ENCODE results near the gene KLHL21.

The KLHL21 gene

DNA sequence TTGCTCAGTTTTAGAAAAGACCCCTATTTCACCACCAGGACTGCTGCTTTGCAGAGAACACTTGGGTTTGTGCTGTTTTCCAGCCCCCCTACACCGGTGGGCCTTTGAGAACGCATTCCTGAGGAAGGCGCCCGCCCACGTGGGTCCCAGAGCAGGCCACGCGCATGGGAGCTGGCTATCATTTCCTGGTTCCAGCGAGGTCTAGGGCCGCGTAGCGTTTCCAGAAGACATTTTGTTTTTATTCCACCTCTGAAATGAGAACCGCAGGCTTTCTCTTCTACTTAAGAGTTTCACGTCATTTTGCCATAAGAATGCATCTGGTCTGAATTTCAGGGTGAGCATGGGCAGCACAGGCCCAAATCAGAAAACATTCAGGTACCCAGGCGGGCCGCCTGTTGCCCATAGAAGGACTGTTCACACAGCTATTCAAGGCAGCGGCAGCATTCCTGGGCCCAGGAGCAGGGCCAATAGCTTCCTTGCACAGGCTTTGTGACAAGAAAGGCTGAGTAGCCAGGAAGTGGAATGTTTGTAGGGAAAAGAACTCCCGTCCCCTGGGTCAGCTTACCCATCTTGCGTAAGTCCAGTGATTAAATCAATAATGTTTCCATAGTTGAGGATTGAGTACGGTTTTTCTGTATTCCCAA is 1.4 kb upstream of the KLHL21 start:
- TF ChIP-seq, protein P1, sequence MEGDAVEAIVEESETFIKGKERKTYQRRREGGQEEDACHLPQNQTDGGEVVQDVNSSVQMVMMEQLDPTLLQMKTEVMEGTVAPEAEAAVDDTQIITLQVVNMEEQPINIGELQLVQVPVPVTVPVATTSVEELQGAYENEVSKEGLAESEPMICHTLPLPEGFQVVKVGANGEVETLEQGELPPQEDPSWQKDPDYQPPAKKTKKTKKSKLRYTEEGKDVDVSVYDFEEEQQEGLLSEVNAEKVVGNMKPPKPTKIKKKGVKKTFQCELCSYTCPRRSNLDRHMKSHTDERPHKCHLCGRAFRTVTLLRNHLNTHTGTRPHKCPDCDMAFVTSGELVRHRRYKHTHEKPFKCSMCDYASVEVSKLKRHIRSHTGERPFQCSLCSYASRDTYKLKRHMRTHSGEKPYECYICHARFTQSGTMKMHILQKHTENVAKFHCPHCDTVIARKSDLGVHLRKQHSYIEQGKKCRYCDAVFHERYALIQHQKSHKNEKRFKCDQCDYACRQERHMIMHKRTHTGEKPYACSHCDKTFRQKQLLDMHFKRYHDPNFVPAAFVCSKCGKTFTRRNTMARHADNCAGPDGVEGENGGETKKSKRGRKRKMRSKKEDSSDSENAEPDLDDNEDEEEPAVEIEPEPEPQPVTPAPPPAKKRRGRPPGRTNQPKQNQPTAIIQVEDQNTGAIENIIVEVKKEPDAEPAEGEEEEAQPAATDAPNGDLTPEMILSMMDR (IDR thresholded peaks at IDR 0.05; ENCODE audit: low read length): no peak
- no peak for TF ChIP-seq EZH2 (IDR thresholded peaks at IDR 0.05; ENCODE audit: borderline replicate concordance, low read length)
- H3K4me1 ChIP-seq (ENCODE audit: insufficient read depth, low read length, severe bottlenecking): peaks cover 32% of the 10 kb centered on the region
- peak overlapping the region; percentile 90 for H3K27ac ChIP-seq (ENCODE audit: low read depth, low read length, poor library complexity, severe bottlenecking)
- peak overlapping the region; percentile 78 for H3K4me3 ChIP-seq (ENCODE audit: low read depth, low read length, poor library complexity, severe bottlenecking)
- no peaks in the 10 kb centered on the region for H3K9me3 ChIP-seq (ENCODE audit: low read length)
- H3K9me2 ChIP-seq (ENCODE audit: low read depth, low read length): no peaks in the 10 kb centered on the region
- peaks cover 25% of the 10 kb centered on the region for H3K79me2 ChIP-seq (ENCODE audit: insufficient read depth, low read length)
- peaks cover 15% of the 10 kb centered on the region for H3K36me3 ChIP-seq (ENCODE audit: insufficient read depth, low read length)
- no peaks in the 10 kb centered on the region for H4K20me1 ChIP-seq (ENCODE audit: insufficient read depth, low read length)
- peak overlapping the region; percentile 95 for H3K9ac ChIP-seq (ENCODE audit: low read length)
- peak overlapping the region; percentile 99 for H3K4me2 ChIP-seq (ENCODE audit: low read length)
- H3K27me3 ChIP-seq (ENCODE audit: insufficient read depth, low read length): no peaks in the 10 kb centered on the region
- H3F3A ChIP-seq (ENCODE audit: insufficient read depth, low read length): no peaks in the 10 kb centered on the region
- peak overlapping the region; percentile 25 for H2AFZ ChIP-seq (ENCODE audit: low read length)

DNA sequence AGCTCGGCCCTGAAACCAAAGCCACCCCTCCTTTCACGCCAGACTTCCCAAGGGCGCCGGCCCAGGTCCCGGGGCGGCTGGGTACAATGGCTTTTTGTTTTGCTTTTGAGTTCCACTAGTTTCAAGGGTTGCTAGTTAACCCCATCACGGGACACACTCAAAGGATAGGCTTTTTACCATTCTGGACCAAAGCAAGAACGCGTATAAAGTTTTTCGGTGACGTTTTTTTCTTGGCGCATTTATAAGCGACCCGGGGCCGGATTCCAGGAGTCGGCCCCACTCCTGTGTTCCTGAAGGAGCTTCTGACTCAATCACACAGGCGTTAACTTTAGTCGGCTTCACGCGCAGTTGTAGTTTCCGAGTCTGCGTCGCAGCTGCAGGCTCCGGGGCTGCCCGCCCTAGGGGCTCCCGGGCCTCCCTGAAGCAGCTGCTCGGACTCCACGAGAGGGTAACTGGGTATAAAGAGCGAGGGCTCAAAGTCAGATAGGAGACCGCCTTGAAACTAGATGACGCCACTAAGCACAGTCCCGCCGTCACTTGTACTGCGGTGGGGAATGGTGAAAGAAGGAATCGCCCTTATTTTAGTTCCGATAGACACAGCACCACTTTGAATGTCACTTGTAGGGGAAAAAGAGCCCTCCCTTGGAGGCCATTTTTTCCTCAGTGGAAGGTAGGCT is 707 bp upstream of the KLHL21 start:
- H2AFZ ChIP-seq (ENCODE audit: low read length): peak overlapping the region; percentile 25; the same call in 1 of the 2 replicates
- no peaks in the 10 kb centered on the region for H4K20me1 ChIP-seq (ENCODE audit: insufficient read depth, low read length)
- TF ChIP-seq, protein P1 (IDR thresholded peaks at IDR 0.05; ENCODE audit: low read length): no peak
- TF ChIP-seq EZH2 (IDR thresholded peaks at IDR 0.05; ENCODE audit: borderline replicate concordance, low read length): no peak
- peaks cover 27% of the 10 kb centered on the region for H3K79me2 ChIP-seq (ENCODE audit: insufficient read depth, low read length)
- H3F3A ChIP-seq (ENCODE audit: insufficient read depth, low read length): no peaks in the 10 kb centered on the region
- peaks cover 20% of the 10 kb centered on the region for H3K36me3 ChIP-seq (ENCODE audit: insufficient read depth, low read length)
- no peaks in the 10 kb centered on the region for H3K9me3 ChIP-seq (ENCODE audit: low read length)
- H3K4me1 ChIP-seq (ENCODE audit: insufficient read depth, low read length, severe bottlenecking): peaks cover 38% of the 10 kb centered on the region
- no peaks in the 10 kb centered on the region for H3K27me3 ChIP-seq (ENCODE audit: insufficient read depth, low read length)
- H3K4me3 ChIP-seq (ENCODE audit: low read depth, low read length, poor library complexity, severe bottlenecking): peak overlapping the region; percentile 78
- peak overlapping the region; percentile 90 for H3K27ac ChIP-seq (ENCODE audit: low read depth, low read length, poor library complexity, severe bottlenecking)
- H3K9ac ChIP-seq (ENCODE audit: low read length): peak overlapping the region; percentile 95
- H3K4me2 ChIP-seq (ENCODE audit: low read length): peak overlapping the region; percentile 99
- no peaks in the 10 kb centered on the region for H3K9me2 ChIP-seq (ENCODE audit: low read depth, low read length)

DNA sequence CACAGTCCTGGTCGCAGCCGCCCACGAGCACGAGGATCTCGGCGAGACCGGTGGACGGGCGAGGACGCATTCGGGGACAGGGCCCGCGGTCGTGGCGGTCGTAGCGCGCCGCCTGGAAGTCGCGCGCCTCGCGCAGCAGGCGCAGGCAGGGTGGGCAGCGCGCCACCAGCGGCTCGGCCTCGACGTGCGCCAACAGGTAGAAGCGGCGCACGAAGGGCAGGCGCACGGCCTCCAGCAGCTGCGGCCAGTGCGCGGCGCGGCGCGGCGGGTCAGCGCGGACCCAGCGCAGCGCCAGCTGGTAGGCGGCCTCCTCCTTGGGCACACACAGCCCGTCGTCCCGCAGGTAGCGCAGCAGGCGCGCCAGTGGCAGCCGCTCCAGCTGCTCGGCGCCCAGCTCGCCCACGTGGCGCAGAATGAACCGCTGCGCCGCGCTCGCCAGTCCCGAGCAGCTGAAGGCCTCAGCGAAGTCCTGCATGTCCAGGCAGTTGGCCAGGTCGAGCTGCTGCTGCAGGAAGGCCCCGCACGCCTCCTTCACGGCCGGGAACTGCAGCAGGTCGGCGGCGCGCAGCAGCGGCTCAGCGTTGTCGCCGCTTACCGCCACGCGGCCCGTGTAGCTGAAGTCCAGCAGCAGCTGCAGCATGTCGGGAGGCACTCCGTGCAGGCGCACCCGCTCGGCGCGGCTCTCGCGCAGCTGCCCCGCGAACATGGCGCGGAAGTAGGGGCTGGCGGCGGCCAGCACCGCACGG is 573 bp downstream of the KLHL21 start:
- peak overlapping the region; percentile 81 for H3K27ac ChIP-seq (ENCODE audit: low read depth, low read length, poor library complexity, severe bottlenecking)
- no peak overlapping the region for H2AFZ ChIP-seq (ENCODE audit: low read length)

More for the DNA sequence above, 573 bp downstream of the KLHL21 start:
- Histone ChIP-seq H4K20me1 (ENCODE audit: insufficient read depth, low read length) (no peaks in the 10 kb centered on the region), H3K9me2 (ENCODE audit: low read depth, low read length) (no peaks in the 10 kb centered on the region), H3K9ac (ENCODE audit: low read length) (peak overlapping the region; percentile 95), H3K36me3 (ENCODE audit: insufficient read depth, low read length) (peaks cover 33% of the 10 kb centered on the region), H3K4me1 (ENCODE audit: insufficient read depth, low read length, severe bottlenecking) (peaks cover 48% of the 10 kb centered on the region), H3K9me3 (ENCODE audit: low read length) (no peaks in the 10 kb centered on the region), H3K4me3 (ENCODE audit: low read depth, low read length, poor library complexity, severe bottlenecking) (peak overlapping the region; percentile 78), H3K4me2 (ENCODE audit: low read length) (peak overlapping the region; percentile 99), H3K27me3 (ENCODE audit: insufficient read depth, low read length) (no peaks in the 10 kb centered on the region), H3K79me2 (ENCODE audit: insufficient read depth, low read length) (peaks cover 27% of the 10 kb centered on the region), H3F3A (ENCODE audit: insufficient read depth, low read length) (no peaks in the 10 kb centered on the region)
- no peak for TF ChIP-seq EZH2 (IDR thresholded peaks at IDR 0.05; ENCODE audit: borderline replicate concordance, low read length)
- TF ChIP-seq, protein P1 (IDR thresholded peaks at IDR 0.05; ENCODE audit: low read length): no peak
